Activated naive CD4-positive, alpha-beta T cell treated with anti-CD3 and anti-CD28 coated beads, Interleukin-2, amount 50 U/mL, for 24 hours (primary cell): ENCODE data around the gene GPBP1L1.
"Not testable (repeated sequence)": the region's sequence is repeated elsewhere in the genome, so short reads cannot be mapped to it uniquely, and the experiment has no call there.

ENCODE experiments used
- H3K27ac Mint-ChIP-seq: one replicate; pipeline ENCODE4 v1.8.0; 2021; ENCODE audit warnings: mild to moderate bottlenecking, mixed read lengths
- H3K27me3 Mint-ChIP-seq: one replicate; pipeline ENCODE4 v1.8.0; 2021; ENCODE audit warnings: mixed read lengths
- H3K36me3 Mint-ChIP-seq: one replicate; pipeline ENCODE4 v1.8.0; 2021; ENCODE audit warnings: mixed read lengths
- H3K4me1 Mint-ChIP-seq: one replicate; pipeline ENCODE4 v1.8.0; 2021; ENCODE audit warnings: mixed read lengths
- H3K4me3 Mint-ChIP-seq: one replicate; pipeline ENCODE4 v1.8.0; 2021; ENCODE audit warnings: mild to moderate bottlenecking, mixed read lengths
- H3K9me3 Mint-ChIP-seq: one replicate; pipeline ENCODE4 v1.8.0; 2021; ENCODE audit warnings: mixed read lengths

Gene GPBP1L1

DNA sequence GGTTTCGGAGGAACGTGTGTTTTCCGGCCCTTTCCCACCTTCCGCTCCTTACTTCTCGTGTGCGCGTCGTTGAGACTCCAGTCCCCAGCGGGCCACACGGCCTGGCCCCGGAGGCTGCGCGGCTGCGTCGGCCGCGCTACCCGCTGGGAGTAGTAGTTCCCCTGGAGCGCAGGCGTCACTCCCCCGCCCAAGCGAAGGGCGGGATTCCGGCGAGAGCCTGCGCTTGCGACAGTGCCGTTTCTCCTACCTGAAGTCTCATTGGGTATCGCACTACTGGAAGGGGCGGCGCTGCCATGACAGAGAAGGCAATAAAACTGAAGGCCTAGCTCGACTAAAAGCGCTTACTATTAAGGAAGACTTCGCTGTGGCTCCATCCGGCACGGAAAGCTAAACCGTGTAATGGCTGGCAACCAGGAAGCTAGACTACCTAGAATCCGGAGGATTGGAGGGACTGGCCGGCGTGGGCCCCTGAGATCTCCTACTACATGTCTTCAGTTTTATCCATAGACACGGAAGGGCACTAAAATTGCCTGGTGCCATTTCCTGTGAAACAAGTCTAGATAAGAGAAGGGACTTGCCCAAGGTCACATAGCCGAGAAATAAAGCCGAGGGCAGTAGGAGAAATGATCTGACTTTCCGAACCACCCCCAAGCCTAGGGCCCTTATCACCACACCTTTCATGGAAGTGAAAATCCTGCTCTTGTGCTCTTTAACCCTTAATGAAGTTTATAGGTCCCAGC, 851 bp upstream of the GPBP1L1 start:
- Mint-ChIP-seq H3K9me3 (no peaks in the 10 kb centered on the region), H3K27ac (peak overlapping the region; percentile 99), H3K27me3 (no peaks in the 10 kb centered on the region)

DNA sequence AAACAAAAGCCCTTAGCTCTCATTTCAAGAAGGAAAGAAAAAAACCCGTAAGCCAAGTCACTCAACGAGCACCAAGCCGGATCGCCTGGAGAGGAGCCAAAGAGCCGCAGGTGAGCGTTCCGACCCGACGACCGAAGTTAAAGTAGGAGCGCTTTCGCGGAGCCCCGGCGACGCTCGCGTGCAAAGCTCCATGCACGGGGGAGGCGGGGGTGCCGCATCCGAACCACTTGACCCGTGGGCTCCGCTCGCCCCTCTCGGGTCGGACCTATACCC, 382 bp downstream of the GPBP1L1 start:
- H3K4me1 Mint-ChIP-seq: peaks cover 63% of the 10 kb centered on the region
- no peaks in the 10 kb centered on the region for H3K9me3 Mint-ChIP-seq
- peaks cover 9% of the 10 kb centered on the region for H3K36me3 Mint-ChIP-seq
- H3K27me3 Mint-ChIP-seq: no peaks in the 10 kb centered on the region
- peak overlapping the region; percentile 99 for H3K27ac Mint-ChIP-seq
- peak overlapping the region; percentile 99 for H3K4me3 Mint-ChIP-seq

More for the DNA sequence above, 851 bp upstream of the GPBP1L1 start:
- peak overlapping the region; percentile 99 for H3K4me3 Mint-ChIP-seq
- H3K4me1 Mint-ChIP-seq: peaks cover 55% of the 10 kb centered on the region
- H3K36me3 Mint-ChIP-seq: peaks cover 12% of the 10 kb centered on the region

DNA sequence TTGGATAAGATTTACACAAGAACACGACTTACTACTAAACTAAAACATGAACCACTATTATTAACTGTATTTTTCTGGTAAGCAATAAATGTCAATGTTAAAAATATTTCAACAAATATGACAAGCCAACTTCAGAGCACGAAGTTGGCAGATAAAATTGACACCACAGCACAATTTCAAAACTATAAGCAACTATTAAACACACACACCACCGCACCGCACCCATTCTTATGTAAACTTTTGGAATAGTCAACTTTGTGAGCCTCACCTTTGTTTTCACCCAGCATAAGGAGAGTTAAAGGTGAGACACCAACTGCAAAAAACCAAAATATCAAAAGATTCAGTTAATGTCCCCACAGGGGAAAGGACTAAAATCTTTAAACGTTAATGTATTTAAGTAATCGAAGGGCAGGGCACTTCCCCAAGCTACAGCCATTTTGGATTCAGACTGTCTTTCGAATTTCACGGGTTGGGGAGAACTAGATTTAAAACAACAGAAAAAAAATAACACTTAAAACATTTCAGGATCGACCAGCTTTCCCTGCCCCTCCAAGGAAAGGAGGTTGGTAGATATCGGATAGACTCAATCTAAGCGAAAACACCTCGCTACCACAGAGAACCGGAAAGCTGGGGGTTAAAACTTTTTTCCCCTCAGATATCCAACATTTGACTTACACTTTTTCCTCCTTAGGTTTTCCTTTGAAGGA, 872 bp downstream of the GPBP1L1 start:
- H3K36me3 Mint-ChIP-seq: peaks cover 7% of the 10 kb centered on the region
- peak overlapping the region; percentile 99 for H3K27ac Mint-ChIP-seq
- H3K4me1 Mint-ChIP-seq: peaks cover 63% of the 10 kb centered on the region
- peak overlapping the region; percentile 99 for H3K4me3 Mint-ChIP-seq
- no peaks in the 10 kb centered on the region for H3K9me3 Mint-ChIP-seq
- H3K27me3 Mint-ChIP-seq: no peaks in the 10 kb centered on the region

DNA sequence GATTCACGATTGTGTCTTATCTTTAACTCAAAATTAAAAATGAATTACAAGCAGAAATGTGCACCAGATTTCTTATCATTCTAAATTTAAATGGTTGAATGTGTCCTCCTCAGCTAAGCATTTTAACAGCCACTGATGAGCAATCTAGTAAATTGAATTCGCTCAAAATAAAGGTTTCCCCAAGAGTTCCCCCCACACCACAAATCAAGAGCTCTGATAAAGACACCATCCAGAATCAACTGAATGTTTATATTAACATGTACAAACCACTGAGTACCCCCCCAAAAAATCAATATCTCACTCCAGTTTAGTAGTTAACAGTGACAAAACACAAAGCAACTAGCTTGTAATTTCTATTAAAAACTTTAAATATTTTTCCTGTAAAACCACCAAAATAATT, 1.9 kb downstream of the GPBP1L1 start:
- H3K27me3 Mint-ChIP-seq: no peaks in the 10 kb centered on the region
- peak overlapping the region; percentile 41 for H3K27ac Mint-ChIP-seq
- peak overlapping the region; percentile 99 for H3K4me3 Mint-ChIP-seq
- peaks cover 62% of the 10 kb centered on the region for H3K4me1 Mint-ChIP-seq
- H3K9me3 Mint-ChIP-seq: no peaks in the 10 kb centered on the region
- H3K36me3 Mint-ChIP-seq: peaks cover 7% of the 10 kb centered on the region

DNA sequence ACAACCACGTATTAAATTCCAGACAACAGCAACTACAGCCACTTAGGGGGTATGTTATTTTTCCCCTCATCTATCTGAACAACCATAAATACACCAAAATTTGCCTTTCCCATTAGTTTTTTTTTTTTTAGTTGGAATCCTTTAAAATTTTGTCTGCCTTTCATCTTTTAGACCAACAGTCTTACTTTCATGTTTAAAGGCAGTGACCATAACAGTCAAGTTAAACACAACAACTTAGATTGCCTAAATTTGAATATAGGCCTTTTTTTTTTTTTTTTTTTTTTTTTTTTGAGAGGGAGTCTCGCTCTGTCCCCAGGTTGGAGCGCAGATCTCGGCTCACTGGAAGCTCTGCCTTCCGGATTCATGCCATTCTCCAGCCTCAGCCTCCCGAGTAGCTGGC, 3.4 kb downstream of the GPBP1L1 start:
- H3K27ac Mint-ChIP-seq: no peak overlapping the region
- H3K4me3 Mint-ChIP-seq: peak overlapping the region; percentile 40
- no peaks in the 10 kb centered on the region for H3K9me3 Mint-ChIP-seq
- peaks cover 67% of the 10 kb centered on the region for H3K4me1 Mint-ChIP-seq
- H3K27me3 Mint-ChIP-seq: no peaks in the 10 kb centered on the region
- H3K36me3 Mint-ChIP-seq: peaks cover 3% of the 10 kb centered on the region

DNA sequence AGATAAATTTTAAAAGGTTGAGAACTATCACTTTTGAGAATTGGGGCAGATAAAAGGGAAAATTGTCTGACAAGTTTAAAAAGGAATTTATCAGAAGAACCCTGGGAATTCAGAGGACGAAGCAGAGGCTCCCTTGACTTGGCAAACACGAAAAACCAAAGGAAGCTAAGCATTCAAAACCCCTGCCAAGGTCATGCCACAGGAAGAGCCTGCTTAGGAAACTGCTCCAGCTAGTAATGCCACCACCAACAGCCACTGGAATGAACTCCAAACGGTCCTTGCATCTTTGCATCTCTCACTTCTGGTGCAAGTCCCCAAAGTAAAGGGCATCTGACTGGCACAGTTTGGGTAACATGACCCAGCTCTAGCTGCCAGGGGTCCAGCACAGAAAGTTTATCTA, 7.2 kb downstream of the GPBP1L1 start:
- Mint-ChIP-seq H3K36me3 (peaks cover 3% of the 10 kb centered on the region), H3K9me3 (no peaks in the 10 kb centered on the region), H3K4me1 (peaks cover 85% of the 10 kb centered on the region), H3K27me3 (no peaks in the 10 kb centered on the region), H3K27ac (no peak overlapping the region), H3K4me3 (peak overlapping the region; percentile 16)

DNA sequence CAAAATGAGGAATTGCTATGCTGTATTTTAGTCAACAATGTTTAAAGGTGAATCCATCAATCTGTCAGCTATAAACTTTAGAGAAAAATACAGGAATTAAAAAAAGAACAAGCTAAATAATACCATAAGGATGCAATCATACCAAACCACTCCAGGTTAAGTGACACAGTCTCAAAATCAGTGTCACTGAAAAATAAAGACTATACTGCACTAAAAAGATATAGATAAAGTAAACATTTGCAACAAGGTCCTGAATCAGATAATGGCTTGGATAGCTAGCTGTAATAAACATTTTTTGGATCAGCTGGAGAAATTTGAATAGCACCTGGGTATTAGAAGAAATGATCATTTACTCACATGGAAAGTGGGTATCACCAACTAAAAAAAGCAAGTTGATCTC, 7.8 kb downstream of the GPBP1L1 start:
- H3K4me1 Mint-ChIP-seq: peaks cover 90% of the 10 kb centered on the region
- H3K9me3 Mint-ChIP-seq: no peaks in the 10 kb centered on the region
- H3K27ac Mint-ChIP-seq: no peak overlapping the region
- peaks cover 3% of the 10 kb centered on the region for H3K36me3 Mint-ChIP-seq
- H3K27me3 Mint-ChIP-seq: no peaks in the 10 kb centered on the region
- peak overlapping the region; percentile 13 for H3K4me3 Mint-ChIP-seq

DNA sequence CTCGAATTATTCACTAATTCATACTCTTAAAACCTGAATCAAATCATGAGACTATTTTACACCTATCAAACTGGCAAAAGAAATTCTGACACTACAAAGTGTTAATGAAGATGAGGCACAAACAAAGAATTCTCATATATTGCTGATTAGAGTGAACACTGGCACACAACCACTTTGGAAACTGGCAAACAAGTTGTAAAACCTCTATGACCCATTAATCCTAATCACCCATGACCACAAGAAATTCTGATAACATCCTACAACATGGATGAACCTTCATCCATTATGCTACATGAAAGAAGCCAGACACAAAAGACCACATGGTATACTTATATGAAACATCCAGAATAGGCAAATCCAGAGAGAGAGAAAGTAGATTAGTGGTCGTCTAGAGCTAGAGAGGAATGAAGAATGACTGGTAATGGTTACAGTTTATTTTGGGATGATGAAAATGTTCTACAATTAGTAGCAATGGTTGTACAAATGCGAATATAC, 8.5 kb downstream of the GPBP1L1 start:
- peaks cover 94% of the 10 kb centered on the region for H3K4me1 Mint-ChIP-seq
- no peaks in the 10 kb centered on the region for H3K9me3 Mint-ChIP-seq
- H3K4me3 Mint-ChIP-seq: no peak overlapping the region

DNA sequence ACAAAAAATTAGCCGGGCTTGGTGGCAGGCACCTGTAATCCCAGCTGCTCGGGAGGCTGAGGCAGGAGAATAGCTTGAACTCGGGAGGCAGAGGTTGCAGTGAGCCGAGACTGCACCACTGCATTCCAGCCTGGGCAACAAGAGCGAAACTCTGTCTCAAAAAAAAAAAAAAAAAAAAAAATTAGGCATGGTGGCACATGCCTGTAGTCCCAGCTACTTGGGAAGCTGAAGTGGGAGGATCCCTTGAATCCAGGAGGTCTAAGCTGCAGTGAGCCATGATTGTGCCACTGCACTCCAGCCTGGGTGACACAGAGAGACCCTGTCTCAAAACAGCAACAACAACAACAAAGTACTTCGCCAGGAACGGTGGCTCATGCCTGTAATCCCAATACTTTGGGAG, 9.8 kb downstream of the GPBP1L1 start:
- H3K4me3 Mint-ChIP-seq, H3K36me3 Mint-ChIP-seq, H3K9me3 Mint-ChIP-seq, H3K27ac Mint-ChIP-seq, H3K27me3 Mint-ChIP-seq: not testable (repeated sequence)
- H3K4me1 Mint-ChIP-seq: peaks cover 87% of the 10 kb centered on the region

More for the DNA sequence above, 8.5 kb downstream of the GPBP1L1 start:
- peaks cover 3% of the 10 kb centered on the region for H3K36me3 Mint-ChIP-seq
- H3K27me3 Mint-ChIP-seq: no peaks in the 10 kb centered on the region
- no peak overlapping the region for H3K27ac Mint-ChIP-seq

DNA sequence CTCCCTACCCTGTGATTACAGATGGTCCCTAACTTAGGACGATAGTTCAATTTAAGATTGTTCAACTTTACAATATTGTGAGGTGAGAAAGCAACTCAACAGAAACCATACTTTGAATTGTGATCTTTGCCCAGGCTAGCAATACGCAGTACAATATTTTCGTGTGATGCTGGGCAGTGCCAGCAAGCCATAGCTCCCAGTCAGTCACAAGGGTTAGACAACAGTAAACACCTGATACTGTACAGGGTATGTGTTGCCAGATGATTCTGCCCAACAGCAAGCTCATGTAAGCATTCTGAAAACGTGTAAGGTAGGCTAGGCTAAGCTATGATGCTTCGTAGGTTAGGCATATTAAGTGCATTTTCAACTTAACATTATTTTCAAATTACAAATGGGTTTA, 11.9 kb downstream of the GPBP1L1 start:
- H3K27ac Mint-ChIP-seq: no peak overlapping the region

DNA sequence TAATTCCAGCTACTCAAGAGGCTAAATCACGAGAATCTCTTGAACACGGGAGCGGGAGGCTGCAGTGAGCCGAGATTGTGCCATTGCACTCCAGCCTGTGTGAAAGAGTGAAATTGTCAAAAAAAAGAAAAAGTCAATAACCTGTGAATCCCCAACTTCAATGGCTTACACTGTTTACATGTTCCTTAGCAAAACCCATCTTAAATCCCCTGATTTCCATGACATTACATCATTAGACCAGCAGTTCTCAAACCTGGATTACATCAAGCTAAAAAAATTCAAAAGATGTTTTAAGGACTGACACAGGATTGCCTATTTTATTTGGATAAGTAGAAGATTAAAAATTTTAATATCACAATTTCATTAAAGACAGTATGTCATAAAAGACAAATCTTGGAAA, 12.4 kb downstream of the GPBP1L1 start:
- no peak overlapping the region for H3K4me3 Mint-ChIP-seq
- H3K4me1 Mint-ChIP-seq: peaks cover 81% of the 10 kb centered on the region
- no peaks in the 10 kb centered on the region for H3K27me3 Mint-ChIP-seq

More for the DNA sequence above, 11.9 kb downstream of the GPBP1L1 start:
- H3K4me1 Mint-ChIP-seq: peaks cover 84% of the 10 kb centered on the region
- H3K4me3 Mint-ChIP-seq: no peak overlapping the region
- H3K9me3 Mint-ChIP-seq: no peaks in the 10 kb centered on the region
- H3K27me3 Mint-ChIP-seq: no peaks in the 10 kb centered on the region
- peaks cover 2% of the 10 kb centered on the region for H3K36me3 Mint-ChIP-seq

DNA sequence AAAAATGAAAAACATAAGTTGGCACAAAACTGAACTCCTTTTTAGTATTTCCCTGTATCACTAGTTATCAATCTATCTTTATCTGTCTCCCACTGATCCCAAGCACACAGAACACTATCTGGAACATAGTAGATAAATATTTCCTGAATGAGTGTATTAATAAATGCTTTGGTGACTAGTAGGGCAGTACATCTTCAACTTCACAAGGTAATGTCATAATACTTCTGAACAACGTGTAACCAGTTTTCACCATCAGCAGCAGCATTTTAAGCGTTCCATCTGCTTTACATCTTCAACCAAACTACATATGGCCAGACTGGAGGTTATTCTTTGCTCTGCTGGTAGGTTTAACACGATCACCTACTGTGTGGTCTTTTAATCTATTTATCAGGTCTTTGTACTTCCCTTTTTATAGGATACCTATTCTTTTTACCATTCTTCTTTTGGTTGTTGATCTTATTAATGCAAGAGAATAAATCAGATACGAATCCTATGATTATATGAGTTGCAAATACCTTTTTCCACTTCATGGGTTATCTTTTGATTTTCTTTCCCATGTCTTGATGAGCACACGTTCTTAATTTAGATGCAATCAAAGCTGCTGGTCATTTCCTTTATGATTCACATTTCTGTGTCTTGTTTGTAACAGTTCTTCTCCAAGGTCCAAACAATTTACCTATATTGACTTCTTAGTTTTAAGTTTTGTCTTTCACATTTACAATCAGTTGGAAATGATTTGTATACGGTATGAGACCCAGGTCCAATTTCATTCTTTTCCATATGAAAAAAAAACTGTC, 16.3 kb downstream of the GPBP1L1 start:
- Mint-ChIP-seq H3K9me3 (no peaks in the 10 kb centered on the region), H3K27ac (no peak overlapping the region), H3K4me3 (no peak overlapping the region), H3K27me3 (no peaks in the 10 kb centered on the region), H3K36me3 (peaks cover 4% of the 10 kb centered on the region), H3K4me1 (peaks cover 78% of the 10 kb centered on the region)

More for the DNA sequence above, 12.4 kb downstream of the GPBP1L1 start:
- Mint-ChIP-seq H3K9me3 (no peaks in the 10 kb centered on the region), H3K27ac (no peak overlapping the region), H3K36me3 (peaks cover 2% of the 10 kb centered on the region)

DNA sequence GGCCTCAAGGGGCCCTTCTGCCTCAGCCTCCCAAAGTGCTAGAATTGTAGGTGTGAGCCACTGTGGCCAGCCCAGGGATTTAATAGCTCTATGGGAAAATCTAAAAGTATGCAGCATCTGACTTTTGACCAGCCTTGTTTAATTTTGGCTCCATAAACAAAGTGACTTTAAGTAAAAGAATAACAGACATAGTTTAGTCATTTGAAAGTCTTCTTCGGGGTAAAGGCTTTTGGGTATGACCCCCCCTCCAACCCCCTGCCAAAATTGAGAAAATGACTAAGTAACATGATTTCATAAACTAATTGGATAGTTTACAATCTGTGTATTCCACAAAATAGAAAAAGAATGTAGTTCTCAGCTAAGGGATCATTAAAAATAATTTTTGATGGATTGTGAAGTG, 17.0 kb downstream of the GPBP1L1 start:
- Mint-ChIP-seq H3K4me1 (peaks cover 74% of the 10 kb centered on the region), H3K4me3 (no peak overlapping the region), H3K9me3 (no peaks in the 10 kb centered on the region), H3K36me3 (peaks cover 2% of the 10 kb centered on the region), H3K27me3 (no peaks in the 10 kb centered on the region), H3K27ac (no peak overlapping the region)

DNA sequence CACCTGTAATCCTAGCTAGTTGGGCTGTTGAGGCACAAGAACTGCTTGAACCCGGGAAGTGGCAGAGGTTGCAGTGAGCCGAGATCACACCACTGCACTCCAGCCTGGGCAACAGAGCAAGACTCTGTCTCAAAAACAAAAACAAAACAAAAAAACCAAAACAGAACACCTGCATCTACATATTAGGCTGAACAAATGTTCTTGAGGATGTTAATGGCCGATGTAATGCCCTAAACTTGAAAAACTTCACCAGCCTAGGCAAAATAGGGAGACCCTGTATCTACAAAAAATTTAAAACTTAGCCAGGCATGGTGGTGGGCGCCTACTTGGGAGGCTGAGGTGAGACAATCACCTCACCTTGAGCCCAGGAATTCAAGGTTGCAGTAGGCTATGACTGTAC, 17.8 kb downstream of the GPBP1L1 start:
- H3K36me3 Mint-ChIP-seq: peaks cover 2% of the 10 kb centered on the region
- no peak overlapping the region for H3K4me3 Mint-ChIP-seq
- no peaks in the 10 kb centered on the region for H3K27me3 Mint-ChIP-seq
- peaks cover 67% of the 10 kb centered on the region for H3K4me1 Mint-ChIP-seq
- H3K27ac Mint-ChIP-seq: no peak overlapping the region
- H3K9me3 Mint-ChIP-seq: no peaks in the 10 kb centered on the region

DNA sequence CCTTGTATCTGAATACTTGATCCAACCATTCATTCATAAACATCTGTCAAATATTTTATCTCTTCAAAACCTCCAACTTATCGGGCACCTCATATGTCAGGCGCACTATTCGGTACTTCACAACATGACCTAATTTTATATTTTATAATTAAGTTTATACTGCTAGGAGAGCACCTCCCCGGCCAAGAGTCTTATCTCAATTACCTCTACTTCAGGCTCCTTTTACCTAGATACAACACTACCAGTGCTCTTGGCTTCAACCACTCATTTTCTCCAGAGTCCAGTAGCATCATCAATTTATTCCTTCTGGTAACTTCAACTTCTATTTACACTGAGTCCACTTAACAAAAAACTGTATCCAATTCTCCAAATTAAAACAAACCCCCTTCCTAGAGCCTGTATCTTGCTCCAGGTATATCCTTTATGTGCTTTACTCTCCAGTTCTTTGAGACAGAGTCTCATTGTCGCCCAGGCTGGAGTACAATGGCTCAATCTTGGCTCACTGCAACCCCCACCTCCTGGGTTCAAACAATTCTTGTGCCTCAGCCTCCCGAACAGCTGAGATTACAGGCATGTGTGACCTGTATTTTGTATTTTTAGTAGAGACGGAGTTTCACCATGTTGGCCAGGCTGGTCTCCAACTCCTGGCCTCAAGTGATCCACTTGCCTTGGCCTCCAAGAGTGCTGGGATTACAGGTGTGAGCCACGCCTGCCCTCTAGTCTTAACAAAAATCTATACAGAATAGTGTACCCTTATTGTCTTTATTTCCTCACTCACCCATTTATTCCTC, 18.8 kb downstream of the GPBP1L1 start:
- peaks cover 2% of the 10 kb centered on the region for H3K36me3 Mint-ChIP-seq
- H3K27me3 Mint-ChIP-seq: no peaks in the 10 kb centered on the region
- H3K27ac Mint-ChIP-seq: no peak overlapping the region
- no peaks in the 10 kb centered on the region for H3K9me3 Mint-ChIP-seq
- no peak overlapping the region for H3K4me3 Mint-ChIP-seq
- peaks cover 65% of the 10 kb centered on the region for H3K4me1 Mint-ChIP-seq
